ENCODE measurements around the gene B4GALNT1.
A peak's percentile ranks its signal among the peaks of the same experiment; 100 is the strongest.
"Not testable (repeated sequence)": the region's sequence is repeated elsewhere in the genome, so short reads cannot be mapped to it uniquely, and the experiment has no call there.

The B4GALNT1 gene

DNA sequence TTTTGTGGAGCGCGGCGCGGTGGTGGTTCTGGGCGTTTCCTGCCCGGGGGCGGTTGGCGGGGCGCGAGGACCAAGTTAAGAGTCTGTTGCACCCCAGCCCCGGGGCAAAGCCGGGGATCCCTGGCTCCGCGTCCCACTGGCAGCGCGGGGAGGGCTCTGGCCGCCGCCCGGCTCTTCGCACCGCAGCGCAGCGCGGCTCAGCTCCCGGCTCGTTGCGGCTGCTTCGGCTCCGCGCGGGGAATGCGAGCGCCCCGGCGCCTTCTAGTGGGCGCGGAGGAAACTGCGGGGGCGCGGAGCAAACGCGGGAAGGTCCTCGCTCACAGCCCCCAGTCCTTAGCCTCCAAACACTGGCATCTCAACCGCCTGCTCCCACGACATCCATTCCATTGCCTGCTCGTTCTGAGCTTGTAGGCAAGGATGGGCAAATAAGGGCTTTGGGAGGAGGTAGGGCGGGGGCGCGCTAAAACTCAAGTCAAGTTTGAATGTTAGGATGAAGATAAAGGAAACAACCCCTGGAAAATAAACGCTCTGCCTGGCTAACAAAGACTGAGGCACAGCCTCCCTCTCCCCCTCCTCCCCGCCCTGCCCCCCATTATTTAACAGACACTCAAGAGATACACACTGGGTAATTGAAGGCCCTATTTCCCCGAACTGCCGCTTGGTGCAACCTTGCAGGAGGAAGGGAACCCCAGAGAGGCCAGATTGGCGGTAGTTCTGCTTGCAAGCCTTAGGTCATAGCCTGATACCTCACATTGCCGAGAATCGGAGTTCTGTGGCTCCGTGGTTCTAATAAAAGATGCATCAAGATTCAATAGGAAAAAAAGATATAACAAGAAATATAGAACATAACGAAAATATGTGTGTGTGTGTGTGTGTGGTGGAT, at the start of gene B4GALNT1:
B4GALNT1 (minus strand) TSS at position 244 of the 883 bp plus-strand sequence. CDS start 1,069 bp downstream, outside the sequence.
- DNase-seq: peak; percentile 44

DNA sequence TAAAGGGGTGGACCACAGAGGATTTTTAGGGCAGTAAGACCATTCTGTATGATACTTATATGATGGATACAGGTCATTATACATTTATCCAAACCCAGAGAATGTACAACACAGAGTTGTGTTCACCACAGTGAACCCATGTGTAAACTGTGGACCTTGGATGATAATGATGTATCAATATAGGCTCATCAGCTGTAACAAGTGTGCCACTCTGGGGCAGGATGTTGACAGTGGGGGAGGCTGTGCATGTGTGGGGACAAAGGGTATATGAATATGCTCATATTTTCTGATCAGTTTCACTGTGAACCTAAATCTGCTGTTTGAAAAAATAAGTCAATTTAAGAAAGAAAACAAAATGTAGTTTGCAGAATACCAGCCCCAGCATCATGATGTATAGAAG, 46.7 kb upstream of the B4GALNT1 start:
- no peak for DNase-seq

DNA sequence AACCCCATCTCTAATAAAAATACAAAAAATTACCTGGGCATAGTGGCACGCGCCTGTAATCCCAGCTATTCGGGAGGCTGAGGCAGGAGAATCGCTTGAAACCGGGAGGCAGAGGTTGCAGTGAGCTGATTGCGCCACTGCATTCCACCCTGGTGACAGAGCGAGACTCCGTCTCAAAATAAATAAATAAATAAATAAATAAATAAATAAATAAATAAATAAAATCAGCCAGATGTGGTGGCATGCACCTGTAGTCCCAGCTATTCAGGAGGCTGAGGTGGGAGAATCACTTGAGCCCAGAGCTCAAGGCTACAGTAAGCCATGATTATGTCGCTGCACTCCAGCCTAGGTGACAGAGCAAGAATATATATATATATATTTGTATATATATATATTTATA, 44.9 kb upstream of the B4GALNT1 start:
- DNase-seq: not testable (repeated sequence)

DNA sequence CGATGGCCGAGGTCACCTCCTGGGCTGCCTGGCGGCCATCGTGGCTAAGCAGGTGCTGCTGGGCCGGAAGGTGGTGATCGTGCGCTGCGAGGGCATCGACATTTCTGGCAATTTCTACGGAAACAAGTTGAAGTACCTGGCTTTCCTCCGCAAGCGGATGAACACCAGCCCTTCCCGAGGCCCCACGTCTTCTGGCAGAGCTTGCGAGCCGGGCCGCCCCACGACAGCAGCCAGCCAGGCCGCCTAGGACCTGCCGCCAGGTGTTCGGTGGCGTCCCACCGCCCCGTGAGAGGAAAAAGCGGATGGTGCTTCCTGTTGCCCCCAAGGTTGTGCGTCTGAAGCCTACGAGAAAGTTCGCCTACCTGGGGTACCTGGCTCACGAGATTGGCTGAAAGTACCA, 41.7 kb upstream of the B4GALNT1 start:
- DNase-seq: no peak

DNA sequence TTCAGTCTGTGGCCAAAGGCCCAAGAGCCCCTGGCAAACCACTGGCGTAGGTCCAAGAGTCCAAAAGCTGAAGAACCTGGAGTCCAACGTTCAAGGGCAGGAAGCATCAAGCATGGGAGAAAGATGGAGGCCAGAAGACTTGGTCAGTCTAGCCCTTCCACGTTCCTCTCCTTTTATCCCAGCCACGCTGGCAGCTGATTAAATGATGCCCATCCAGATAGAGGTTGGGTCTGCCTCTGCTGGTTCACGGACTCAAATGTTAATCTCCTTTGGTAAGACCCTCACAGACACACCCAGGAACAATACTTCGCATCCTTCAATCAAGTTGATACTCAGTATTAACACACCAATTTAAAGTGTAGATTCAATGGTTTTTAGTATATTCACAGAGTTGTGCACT, 39.8 kb upstream of the B4GALNT1 start:
- no peak for DNase-seq

DNA sequence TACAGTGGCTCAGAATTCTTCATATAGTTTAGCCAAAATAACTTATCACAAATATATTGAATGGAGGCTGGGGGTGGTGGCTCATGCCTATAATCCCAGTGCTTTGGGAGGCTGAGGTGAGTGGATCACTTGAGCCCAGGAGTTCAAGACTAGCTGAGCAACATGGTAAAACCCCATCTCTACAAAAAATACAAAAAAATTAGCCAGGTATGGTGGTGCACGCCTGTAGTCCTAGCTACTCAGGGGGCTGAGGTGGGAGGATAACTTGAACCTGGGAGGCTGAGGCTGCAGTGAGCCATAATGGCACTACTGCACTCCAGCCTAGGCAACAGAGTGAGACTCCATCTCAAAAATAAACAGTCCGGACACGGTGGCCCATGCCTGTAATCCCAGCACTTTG, 38.8 kb upstream of the B4GALNT1 start:
- not testable (repeated sequence) for DNase-seq

DNA sequence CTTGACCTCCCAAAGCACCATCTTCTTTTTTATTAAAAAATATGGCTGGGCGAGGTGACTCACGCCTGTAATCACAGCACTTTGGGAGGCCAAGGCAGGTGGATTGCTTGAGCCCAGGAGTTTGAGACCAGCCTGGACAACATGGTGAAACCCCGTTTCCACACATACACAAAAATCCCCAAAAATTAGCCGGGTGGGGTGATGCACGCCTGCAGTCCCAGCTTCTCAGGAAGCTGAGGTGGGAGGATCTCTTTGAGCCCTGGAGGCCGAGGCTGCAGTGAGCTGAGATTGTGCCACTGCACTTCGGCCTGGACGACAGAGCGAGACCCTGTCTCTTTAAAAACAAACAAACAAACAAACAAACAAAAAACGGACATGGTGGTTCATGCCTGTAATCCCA, 36.7 kb upstream of the B4GALNT1 start:
- DNase-seq: not testable (repeated sequence)

DNA sequence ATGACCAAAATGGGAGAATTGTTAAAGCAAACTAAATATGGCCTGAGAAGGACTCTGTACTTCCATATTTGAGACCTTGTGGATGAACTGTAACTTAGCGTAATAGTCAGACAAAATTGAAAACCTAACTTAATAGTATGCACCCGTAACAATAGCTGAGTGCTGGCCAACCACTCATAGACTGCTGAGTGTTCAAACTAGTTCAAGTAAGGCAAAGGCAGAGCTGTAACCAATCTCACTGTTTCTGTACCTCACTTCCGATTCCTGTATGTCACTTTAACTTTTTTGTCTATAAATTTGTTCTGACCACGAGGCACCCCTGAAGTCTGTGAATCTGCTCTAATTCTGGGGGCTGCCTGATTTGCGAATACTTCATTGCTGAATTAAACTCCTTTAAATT, 33.9 kb upstream of the B4GALNT1 start:
- DNase-seq: no peak

DNA sequence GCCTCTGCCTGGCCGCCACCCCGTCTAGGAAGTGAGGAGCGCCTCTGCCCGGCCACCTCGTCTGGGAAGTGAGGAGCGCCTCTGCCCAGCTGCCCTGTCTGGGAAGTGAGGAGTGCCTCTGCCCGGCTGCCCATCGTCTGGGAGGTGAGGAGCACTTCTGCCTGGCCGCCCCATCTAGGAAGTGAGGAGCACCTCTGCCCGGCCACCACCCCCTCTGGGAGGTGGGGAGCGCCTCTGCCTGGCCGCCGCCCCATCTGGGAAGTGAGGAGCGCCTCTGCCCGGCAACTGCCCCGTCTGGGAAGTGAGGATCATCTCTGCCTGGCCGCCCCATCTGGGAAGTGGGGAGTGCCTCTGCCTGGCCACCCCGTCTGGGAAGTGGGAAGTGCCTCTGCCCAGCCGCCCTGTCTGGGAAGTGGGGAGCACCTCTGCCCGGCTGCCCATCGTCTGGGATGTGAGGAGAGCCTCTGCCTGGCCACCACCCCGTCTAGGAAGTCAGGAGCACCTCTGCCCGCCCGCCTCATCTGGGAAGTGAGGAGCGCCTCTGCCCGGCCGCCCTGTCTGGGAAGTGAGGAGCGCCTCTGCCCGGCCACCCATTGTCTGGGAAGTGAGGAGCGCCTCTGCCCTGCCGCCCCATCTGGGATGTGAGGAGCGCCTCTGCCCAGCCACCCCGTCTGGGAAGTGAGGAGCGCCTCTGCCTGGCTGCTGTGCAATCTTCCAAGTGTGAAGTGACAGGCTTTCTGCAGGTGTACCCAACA, 32.2 kb upstream of the B4GALNT1 start:
- DNase-seq: not testable (repeated sequence)

DNA sequence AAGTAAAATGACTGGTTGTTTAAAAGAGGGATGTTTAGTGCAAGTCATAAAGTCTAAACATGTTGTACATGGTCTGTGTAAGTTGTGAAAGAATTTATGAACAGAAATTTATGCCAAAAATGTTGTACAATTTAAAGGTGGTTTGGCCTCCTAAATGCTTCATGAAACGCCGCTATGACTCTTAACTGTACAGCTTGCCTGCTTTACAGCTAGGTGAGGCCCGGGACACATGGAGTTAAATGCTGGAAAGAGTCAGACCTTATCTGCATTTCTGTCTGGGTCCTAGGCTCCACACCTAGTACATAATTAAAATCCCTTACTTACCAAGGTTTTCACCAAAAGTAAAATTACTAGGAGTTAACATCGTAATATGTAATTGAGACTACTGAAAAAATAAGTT, 28.4 kb upstream of the B4GALNT1 start:
- no peak for DNase-seq

DNA sequence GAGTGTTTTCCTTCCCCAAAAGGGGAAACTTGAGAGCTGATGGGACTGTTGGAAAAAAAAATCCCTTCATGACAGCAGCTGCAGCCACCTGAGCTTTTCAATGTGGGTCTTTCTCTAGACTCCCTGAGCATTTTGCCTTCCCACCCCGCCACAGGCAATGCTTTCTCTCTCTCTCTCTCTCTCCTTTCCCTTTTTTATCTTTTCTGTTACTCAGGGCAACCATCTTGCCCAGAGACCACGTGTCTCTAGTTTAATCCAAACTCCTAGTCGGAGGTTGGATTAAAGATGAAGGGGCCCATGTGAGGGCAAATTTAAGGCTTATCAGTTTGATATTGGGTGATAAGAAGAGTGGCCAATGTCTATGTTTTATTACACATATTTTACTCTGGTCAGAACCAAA, 25.9 kb upstream of the B4GALNT1 start:
- DNase-seq: no peak

DNA sequence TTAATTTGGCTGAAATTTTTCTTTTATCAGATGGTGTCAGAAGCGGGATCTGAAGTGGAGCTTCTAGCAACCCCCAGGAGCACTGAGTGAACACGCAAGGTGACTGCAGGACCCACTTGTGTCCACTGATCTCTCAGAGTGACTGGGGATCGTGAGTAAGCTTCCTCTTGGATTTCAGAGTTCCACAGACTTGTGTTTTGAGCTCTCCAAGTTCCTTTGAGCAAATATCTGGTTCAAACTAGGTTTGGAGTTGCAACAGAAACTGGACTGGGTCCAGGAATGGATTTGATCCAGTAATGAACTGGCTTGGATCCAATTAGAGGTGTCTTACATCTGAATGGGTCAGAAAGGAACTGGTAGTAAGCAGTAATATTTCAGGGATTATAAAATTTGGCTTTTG, 24.7 kb upstream of the B4GALNT1 start:
- no peak for DNase-seq

DNA sequence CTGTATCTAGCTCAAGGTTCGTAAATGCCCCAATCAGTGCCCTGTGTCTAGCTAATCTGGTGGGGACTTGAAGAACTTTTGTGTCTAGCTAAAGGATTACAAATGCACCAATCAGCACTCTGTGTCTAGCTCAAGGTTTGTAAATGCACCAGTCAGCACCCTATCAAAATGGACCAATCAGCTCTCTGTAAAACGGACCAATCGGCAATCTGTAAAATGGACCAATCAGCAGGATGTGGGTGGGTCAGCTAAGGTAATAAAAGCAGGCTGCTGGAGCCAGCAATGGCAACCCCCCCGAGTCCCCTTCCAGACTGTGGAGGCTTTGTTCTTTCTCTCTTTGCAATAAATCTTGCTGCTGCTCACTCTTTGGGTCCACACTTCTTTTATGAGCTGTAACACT, 23.4 kb upstream of the B4GALNT1 start:
- not testable (repeated sequence) for DNase-seq

DNA sequence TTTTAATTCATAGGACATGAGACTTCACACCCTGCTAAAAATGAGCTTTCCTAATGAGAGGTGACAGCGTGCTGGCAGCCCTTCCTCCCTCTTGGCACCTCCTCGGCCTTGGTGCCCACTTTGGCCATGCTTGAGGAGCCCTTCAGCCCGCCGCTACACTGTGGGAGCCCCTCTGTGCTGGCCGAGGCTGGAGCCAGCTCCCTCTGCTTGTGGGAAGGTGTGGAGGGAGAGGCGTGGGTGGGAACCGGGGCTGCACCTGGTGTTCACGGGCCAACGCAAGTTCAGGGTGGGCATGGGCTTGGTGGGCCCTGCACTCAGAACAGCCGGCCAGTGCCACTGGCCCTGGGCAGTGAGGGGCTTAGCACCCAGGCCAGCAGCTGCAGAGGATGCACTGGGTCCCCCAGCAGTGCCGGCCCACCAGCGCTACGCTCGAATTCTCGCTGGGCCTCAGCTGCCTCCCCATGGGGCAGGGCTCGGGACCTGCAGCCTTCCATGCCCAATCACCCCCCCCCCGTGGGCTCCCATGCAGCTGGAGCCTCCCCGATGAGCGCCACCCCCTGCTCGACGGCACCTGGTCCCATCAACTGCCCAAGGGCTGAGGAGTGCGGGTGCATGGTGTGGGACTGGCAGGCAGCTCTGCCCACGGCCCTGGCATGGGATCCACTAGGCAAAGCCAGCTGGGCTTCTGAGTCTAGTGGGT, 22.7 kb upstream of the B4GALNT1 start:
- no peak for DNase-seq

DNA sequence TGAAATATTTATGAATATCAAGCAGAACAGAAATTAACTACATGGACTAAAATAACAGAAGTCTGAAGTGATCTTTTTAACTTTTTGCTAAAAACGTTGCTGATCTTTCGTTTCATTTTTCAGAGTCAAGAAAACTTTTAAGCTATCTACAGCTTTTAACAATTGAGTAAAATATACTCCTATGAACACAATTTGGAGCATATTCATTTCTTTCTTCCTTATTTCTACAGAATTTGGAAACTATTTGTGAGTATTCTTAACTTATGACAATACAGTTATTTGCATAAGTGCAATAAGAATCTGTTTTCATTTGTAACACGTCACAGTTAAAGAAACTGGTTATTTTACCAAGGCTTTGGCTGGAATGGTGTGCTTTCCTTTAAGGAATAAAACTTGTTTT, 21.0 kb upstream of the B4GALNT1 start:
- no peak for DNase-seq

DNA sequence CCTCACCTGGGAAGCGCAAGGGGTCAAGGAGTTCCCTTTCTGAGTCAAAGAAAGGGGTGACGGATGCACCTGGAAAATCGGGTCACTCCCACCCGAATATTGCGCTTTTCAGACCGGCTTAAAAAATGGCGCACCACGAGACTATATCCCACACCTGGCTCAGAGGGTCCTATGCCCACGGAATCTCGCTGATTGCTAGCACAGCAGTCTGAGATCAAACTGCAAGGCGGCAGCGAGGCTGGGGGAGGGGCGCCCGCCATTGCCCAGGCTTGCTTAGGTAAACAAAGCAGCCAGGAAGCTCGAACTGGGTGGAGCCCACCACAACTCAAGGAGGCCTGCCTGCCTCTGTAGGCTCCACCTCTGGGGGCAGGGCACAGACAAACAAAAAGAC, 13.7 kb upstream of the B4GALNT1 start:
- not testable (repeated sequence) for DNase-seq

DNA sequence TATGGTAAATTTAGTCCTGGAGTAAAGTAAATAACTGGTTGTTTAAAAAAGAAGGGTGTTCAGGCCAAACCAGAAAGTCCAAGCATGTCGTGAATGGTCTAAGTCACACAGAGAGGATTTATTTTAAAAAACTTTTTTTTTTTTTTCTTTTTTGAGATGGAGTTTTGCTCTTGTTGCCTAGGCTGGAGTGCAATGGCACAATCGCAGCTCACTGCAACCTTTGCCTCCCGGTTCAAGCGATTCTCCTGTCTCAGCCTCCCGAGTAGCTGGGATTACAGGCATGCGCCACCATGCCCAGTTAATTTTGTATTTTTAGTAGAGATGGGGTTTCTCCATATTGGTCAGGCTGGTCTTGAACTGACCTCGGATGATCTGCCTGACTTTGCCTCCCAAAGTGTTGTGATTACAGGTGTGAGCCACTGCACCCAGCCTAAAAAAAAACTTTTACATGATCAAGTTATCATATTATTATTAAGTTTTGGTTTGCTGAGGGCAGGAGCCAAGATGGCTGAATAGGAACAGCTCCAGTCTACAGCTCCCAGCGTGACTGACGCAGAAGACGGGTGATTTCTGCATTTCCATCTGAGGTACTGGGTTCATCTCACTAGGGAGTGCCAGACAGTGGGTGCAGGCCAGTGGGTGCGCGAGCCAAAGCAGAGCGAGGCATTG, 13.1 kb upstream of the B4GALNT1 start:
- not testable (repeated sequence) for DNase-seq

DNA sequence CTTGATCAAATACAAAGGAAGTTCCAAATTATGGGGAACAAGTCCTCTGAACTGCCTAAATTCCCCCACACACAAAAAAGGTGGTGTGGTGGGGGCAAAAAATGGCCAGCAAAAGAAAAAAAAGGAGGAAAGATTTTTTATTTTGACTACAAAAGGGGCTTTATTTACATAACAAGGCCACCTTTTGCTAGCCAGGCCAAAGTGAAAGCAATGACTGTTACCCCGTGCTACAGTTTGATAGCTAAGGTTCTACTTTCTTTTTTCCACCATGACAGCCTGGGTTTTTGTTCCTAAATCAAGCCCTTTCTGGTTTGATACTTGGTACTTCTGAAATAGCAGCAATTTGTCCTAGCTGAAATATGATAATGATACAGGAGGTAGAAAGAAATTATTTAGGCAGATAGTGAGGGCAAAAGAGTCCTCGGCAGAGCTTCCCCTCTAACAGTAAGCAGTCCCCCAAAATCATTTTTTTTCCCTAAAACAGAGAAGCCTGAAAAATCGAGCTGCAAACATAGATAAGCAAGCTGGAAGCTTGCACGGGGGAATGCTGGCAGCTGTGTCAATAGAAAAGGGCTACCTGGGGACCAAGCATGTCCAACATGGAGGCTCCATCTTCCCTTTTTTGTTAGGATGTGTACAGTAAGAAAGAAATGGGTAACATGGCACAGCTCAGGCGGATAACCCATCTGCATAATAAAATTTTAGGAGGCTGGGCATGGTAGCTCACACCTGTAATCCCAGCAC, 8.9 kb upstream of the B4GALNT1 start:
- no peak for DNase-seq

DNA sequence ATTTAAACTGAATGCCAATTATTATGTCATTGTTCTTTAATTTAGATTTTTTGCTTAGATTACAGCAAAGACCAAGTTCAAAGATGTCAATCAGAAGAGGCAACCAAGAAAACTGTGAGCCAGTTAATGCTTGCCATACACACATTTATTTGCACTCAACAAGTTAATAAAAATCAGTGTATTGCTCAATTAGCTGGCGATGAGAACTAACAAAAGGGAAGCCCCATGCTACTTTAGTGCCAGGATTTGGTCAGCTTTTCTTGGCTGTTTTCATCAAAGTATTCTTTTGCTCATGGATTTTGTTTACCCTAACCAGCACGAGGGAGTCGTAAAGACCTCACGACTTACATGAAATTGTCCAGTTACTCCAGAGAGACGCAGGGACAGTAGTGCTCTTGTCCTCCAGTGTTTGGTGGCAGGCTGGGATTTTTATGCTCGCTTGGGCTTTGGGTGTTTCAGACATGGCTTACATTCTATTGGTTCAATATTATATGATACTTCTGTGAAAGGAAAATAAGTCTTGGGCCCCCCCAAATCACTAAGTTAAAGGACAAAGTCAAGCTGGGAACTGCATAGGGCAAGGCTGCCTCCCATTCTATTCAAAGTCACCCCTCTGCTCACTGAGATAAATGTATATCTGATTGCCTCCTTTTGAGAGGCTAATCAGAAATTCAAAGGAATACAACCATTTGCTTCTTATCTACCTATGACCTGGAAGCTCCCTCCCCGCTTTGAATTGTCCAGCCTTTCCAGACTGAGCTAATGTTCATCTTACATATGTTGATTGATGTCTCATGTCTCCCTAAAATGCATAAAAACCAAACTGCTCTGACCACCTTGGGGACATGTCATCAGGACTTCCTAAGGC, 7.4 kb upstream of the B4GALNT1 start:
- DNase-seq: no peak

DNA sequence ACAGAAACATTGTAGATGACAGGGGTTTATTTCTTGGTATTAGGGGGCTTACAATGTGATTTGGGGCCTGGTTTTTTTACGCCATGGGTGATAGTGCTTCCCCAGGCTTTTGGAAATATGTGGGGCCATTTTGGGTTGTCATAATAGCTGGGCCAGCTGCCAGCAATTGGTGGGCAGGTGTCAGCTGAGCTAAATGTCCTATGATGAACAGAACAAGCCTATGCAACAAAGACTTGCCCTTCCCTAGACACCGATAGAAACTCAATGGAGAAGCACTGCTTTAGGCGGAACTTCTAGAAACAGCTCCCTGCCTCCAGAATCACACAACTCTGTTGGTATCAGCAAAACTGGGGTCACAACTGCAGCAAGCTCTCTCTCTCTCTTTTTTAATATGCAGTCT, 5.1 kb upstream of the B4GALNT1 start:
- DNase-seq: no peak

DNA sequence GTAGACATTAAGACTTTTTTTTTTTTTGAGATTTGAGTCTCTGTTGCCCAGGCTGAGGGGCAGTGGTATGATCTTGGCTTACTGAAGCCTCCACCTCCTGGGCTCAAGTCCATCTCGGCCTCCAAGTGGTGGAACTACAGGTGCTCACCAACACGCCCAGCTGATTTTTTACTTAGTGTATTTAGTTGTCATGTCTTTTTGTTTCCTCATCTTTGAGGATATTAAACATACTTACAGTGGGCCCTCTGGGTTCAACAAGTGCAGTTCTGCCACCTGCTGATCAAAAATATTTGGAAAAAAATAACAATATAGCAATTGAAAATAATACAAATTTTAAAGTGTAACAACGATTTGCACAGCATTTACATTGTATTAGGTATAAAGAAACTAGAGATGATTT, 4.4 kb upstream of the B4GALNT1 start:
- DNase-seq: peak; percentile 19
